ENCODE data around the gene SERPINB10.

DNA sequence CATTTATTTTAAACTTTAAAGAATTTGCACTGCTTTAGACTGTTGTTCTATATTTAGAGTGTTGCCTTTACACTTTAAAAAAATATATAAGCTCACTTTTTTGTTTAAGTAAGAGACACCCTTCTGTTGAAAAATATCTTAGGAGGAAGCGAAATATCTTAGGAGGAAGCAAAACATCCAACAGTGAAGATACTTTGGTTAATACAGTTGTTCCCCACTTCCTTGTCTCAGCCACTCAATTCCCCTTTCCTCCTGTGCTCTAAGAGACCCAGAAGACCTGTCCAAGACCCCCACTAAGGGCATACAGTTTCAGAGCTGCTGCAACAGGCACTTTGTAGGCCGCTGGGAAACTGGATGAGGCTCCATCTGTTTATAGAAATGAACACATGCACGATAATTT, 67.9 kb downstream of the SERPINB10 start:
- TF ChIP-seq, protein P1, sequence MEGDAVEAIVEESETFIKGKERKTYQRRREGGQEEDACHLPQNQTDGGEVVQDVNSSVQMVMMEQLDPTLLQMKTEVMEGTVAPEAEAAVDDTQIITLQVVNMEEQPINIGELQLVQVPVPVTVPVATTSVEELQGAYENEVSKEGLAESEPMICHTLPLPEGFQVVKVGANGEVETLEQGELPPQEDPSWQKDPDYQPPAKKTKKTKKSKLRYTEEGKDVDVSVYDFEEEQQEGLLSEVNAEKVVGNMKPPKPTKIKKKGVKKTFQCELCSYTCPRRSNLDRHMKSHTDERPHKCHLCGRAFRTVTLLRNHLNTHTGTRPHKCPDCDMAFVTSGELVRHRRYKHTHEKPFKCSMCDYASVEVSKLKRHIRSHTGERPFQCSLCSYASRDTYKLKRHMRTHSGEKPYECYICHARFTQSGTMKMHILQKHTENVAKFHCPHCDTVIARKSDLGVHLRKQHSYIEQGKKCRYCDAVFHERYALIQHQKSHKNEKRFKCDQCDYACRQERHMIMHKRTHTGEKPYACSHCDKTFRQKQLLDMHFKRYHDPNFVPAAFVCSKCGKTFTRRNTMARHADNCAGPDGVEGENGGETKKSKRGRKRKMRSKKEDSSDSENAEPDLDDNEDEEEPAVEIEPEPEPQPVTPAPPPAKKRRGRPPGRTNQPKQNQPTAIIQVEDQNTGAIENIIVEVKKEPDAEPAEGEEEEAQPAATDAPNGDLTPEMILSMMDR (conservative IDR thresholded peaks at IDR 0.05 in 1 of 2, IDR thresholded peaks at IDR 0.05 in 1 of 2; ENCODE audit: extremely low read depth in 1 of 2, insufficient read depth in 1 of 2, low read depth in 1 of 2, low read length in 2 of 2): no peak
- TF ChIP-seq EZH2 (IDR thresholded peaks at IDR 0.05; ENCODE audit: borderline replicate concordance, low read length): no peak
